K562 (cell line): ENCODE measurements around the gene SERP1. TPM values are rescaled to one million over a fixed set of nuclear protein-coding genes. Genes with fewer than 3 reads are reported as not detected.

ENCODE experiments used
- ATAC-seq: fragments of 200-7000 bp; cut with Tn5 transposase; 3 replicates; pipeline ENCODE4 v1.9.1; 2020; ENCODE audit warnings: moderate library complexity
- BruUV-seq: library from RNA; stranded (reverse); fragments of 400-500 nt; replicated peaks from 2 replicates; lab custom pipeline; 2021; lab: Mats Ljungman, UMichigan
- CTCF ChIA-PET: fragments of 300-600 bp; formaldehyde crosslinking; extraction: SDS; loops from one replicate; lab custom pipeline; 2021; ENCODE audit warnings: low intra/inter-chr PET ratio; lab: Yijun Ruan, JAX
- POLR2A ChIA-PET: fragments of 300-600, 350-650 bp; sonication (Branson Sonifier 250); formaldehyde crosslinking; extraction: SDS; loops from one replicate; lab custom pipeline; 2021; ENCODE audit warnings: antibody characterized with exemption, inconsistent platforms; lab: Yijun Ruan, JAX
- DNase-seq, 4 experiments: peaks; one replicate each; pipeline versions ENCODE4 v3.0.0 to v3.0.0-alpha.2; 2011 to 2018; ENCODE audit warnings: low spot score in 3 of 4, mixed read lengths in 3 of 4; ENCODE audit errors: extremely low read depth in 1 of 4
- FAIRE-seq: peaks from 2 replicates; lab custom pipeline; 2011; peaks lifted over from hg19 to GRCh38; lab: Jason Lieb, UNC
- H2AFZ ChIP-seq: 2 replicates; pipeline ENCODE4 v1.6.0; 2011; ENCODE audit warnings: low read depth, low read length, control low read depth, inconsistent platforms
- H3K27ac ChIP-seq: fragments of 200-600 bp; 3 replicates; pipeline ENCODE4 v1.8.0; 2011; ENCODE audit warnings: low read depth, mild to moderate bottlenecking, control low read depth, inconsistent platforms, low read length, moderate library complexity, mixed read lengths; ENCODE audit errors: extremely low read depth
- H3K27me3 ChIP-seq, 2 experiments: fragments of 300-600 bp in 1 of 2; 2 replicates in 1 of 2; 3 replicates in 1 of 2; pipeline versions ENCODE4 v1.6.0 to v1.8.0; 2011; ENCODE audit warnings: inconsistent platforms in 2 of 2, low read length in 2 of 2, mild to moderate bottlenecking in 1 of 2, mixed read lengths in 1 of 2, moderate library complexity in 1 of 2; ENCODE audit not compliant: control insufficient read depth in 2 of 2, insufficient read depth in 2 of 2
- H3K36me3 ChIP-seq: fragments of 300-600 bp; 3 replicates; pipeline ENCODE4 v1.8.0; 2011; ENCODE audit warnings: mild to moderate bottlenecking, low read length, inconsistent platforms; ENCODE audit not compliant: control insufficient read depth, insufficient read depth
- H3K4me1 ChIP-seq, 2 experiments: fragments of 200-600 bp in 1 of 2; replicated peaks in 1 of 2; 2 replicates in 1 of 2; 3 replicates in 1 of 2; pipeline versions ENCODE4 v1.5.1 to v1.8.0; 2011; ENCODE audit warnings: inconsistent platforms in 2 of 2, low read length in 2 of 2, mild to moderate bottlenecking in 1 of 2, mixed read lengths in 1 of 2, moderate library complexity in 1 of 2; ENCODE audit not compliant: control insufficient read depth in 2 of 2, insufficient read depth in 2 of 2
- H3K4me2 ChIP-seq: 2 replicates; pipeline ENCODE4 v1.6.1; 2011; ENCODE audit warnings: low read length, control low read depth, inconsistent platforms, mixed read lengths; ENCODE audit not compliant: insufficient read depth
- H3K4me3 ChIP-seq: fragments of 200-600 bp; sonication (generic), shearing (Covaris generic); 2 replicates; pipeline ENCODE4 v1.5.1; 2016; ENCODE audit warnings: control low read depth, inconsistent platforms
- H3K79me2 ChIP-seq: fragments of 200-600 bp; 3 replicates; pipeline ENCODE4 v1.8.0; 2011; ENCODE audit warnings: low read length, inconsistent platforms; ENCODE audit not compliant: control insufficient read depth, insufficient read depth
- H3K9ac ChIP-seq, 2 experiments: 2 replicates each; pipeline versions ENCODE4 v1.6.0 to v1.6.1; 2011; ENCODE audit warnings: low read depth in 2 of 2, low read length in 2 of 2, control low read depth in 1 of 2, inconsistent platforms in 1 of 2, mild to moderate bottlenecking in 1 of 2, mixed read lengths in 1 of 2; ENCODE audit not compliant: insufficient read depth in 1 of 2
- H3K9me1 ChIP-seq: one replicate; pipeline ENCODE4 v1.6.0; 2011; ENCODE audit warnings: inconsistent platforms, mild to moderate bottlenecking, low read length, moderate library complexity; ENCODE audit not compliant: control insufficient read depth, insufficient read depth
- H3K9me3 ChIP-seq: replicated peaks from 2 replicates; pipeline ENCODE4 v1.5.1; 2011; ENCODE audit warnings: low read depth, low read length, inconsistent platforms; ENCODE audit not compliant: control insufficient read depth, insufficient read depth
- H4K20me1 ChIP-seq: replicated peaks from 2 replicates; pipeline ENCODE4 v1.6.1; 2011; ENCODE audit warnings: low read length, inconsistent platforms, mixed read lengths; ENCODE audit not compliant: control insufficient read depth, insufficient read depth
- C11orf30 ChIP-seq: fragments of 450-650 bp; IDR thresholded peaks from 2 replicates; pipeline ENCODE4 v1.6.1; 2016; ENCODE audit warnings: low read depth, mild to moderate bottlenecking
- MAFF ChIP-seq: IDR thresholded peaks from 2 replicates; pipeline ENCODE4 v1.6.1; 2012; ENCODE audit warnings: low read length, improper control_type of control experiment
- MAFG ChIP-seq: fragments of 450-650 bp; conservative IDR thresholded peaks from 2 replicates; pipeline ENCODE4 v1.6.1; 2016; ENCODE audit warnings: missing genetic modification characterization, missing compliant biosample characterization
- MAFK ChIP-seq: IDR thresholded peaks from 2 replicates; pipeline ENCODE4 v1.6.1; 2011; ENCODE audit warnings: low read length, improper control_type of control experiment
- NFE2 ChIP-seq: IDR thresholded peaks from 2 replicates; pipeline ENCODE4 v1.6.1; 2014; ENCODE audit warnings: antibody characterized with exemption, low read depth
- NFE2L1 ChIP-seq: fragments of 450-650 bp; IDR thresholded peaks from 2 replicates; pipeline ENCODE4 v1.6.1; 2016; ENCODE audit warnings: missing genetic modification characterization, low read depth, mild to moderate bottlenecking, missing compliant biosample characterization, moderate library complexity, borderline replicate concordance
- SP1 ChIP-seq: sonication (generic); formaldehyde crosslinking; IDR thresholded peaks from 2 replicates; pipeline ENCODE4 v1.8.1; 2022; ENCODE audit warnings: mild to moderate bottlenecking, missing genetic modification reagents
- TRIM24 ChIP-seq, 2 experiments: fragments of 450-650 bp; IDR thresholded peaks; 2 replicates each; pipeline ENCODE4 v1.6.1; 2016
- ZNF316 ChIP-seq: fragments of 450-650 bp; IDR thresholded peaks from 2 replicates; pipeline ENCODE4 v1.6.1; 2016
- WGBS: fragments of 100-300 bp; shearing (Covaris generic); methylation state at CpG from one replicate; pipeline ENCODE4 v1.1.6; 2016; ENCODE audit warnings: low coverage, mixed read lengths; ENCODE audit not compliant: insufficient coverage; ENCODE audit errors: missing lambda C conversion rate; 5-methylcytosine and 5-hydroxymethylcytosine counted together
- in situ Hi-C: fragments of 300-500 bp; cut with MboI; formaldehyde crosslinking; loops from 4 replicates; pipeline ENCODE4 v1.15.0; 2018; ENCODE audit warnings: inconsistent platforms, mixed read lengths
- intact Hi-C: fragments of 100-400 bp; cut with micrococcal nuclease; formaldehyde crosslinking; loops from 2 replicates; pipeline ENCODE4 v1.14.2; 2022
- polyA plus RNA-seq, 8 experiments: library from polyadenylated mRNA; depleted of rRNA in 4 of 8; stranded (reverse) in 5 of 8; unstranded in 3 of 8; fragments of >200 nt; fragmentation: Nextera tagmentation in 2 of 8; fragmentation: Illumina TruSeq in 1 of 8; extraction: Ambion mirVana in 2 of 8; extraction: Trizol in 1 of 8; gene quantifications; 2 replicates each; pipeline versions ENCODE4 v1.2.1 to v1.2.3, GENCODE V29; 2011 to 2014; ENCODE audit warnings: inconsistent platforms in 1 of 8, missing spikeins in 1 of 8
- total RNA-seq, 7 experiments: library from RNA; depleted of rRNA in 6 of 7; stranded (reverse); fragments of >200 nt in 6 of 7; fragmentation: Illumina TruSeq in 2 of 7; extraction: Trizol in 2 of 7; gene quantifications; 2 replicates each; pipeline versions ENCODE4 v1.2.1 to v1.2.3, GENCODE V29; 2011 to 2021; ENCODE audit warnings: low replicate concordance in 1 of 7
- TF ChIP-seq, protein P1 (sequence below): fragments of 450-650 bp; IDR thresholded peaks from 2 replicates; pipeline ENCODE4 v1.7.1; 2018; ENCODE audit warnings: mild to moderate bottlenecking, low read depth; ENCODE audit not compliant: partially characterized antibody

SERP1 gene
- total and polyA plus RNA-seq, 9 of the 15 experiments (the other 6 are each of a cell fraction or from before 2014, with no cell fraction given): 38.6 to 443 (median 121) TPM

DNA sequence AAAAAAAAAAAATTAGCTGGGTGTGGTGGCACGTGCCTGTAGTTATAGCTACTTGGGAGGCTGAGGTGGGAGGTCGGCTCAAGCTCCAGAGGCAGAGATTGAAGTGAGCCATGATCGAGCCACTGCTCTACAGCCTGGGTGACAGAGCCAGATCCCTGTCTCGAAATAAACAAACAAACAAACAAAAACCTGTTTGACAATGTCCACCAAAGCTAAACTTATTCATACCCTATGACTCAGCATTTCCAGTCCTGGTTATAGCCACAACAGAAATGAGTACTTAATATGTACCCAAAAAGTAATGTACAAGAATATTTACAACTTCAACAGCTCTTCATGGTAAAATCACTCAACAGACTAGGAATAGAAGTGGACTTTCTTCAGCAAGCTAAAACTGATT, 31.1 kb downstream of the SERP1 start:
- peaks cover 0 to under 1% of the 10 kb centered on the region in 2 experiments; a peak in 1 of 5 replicates for H3K4me1 ChIP-seq
- H3K9me1 ChIP-seq: no peaks in the 10 kb centered on the region
- no peak overlapping the region for H3K27ac ChIP-seq
- no peak overlapping the region for H2AFZ ChIP-seq
- H3K27me3 ChIP-seq: no peaks in the 10 kb centered on the region
- ChIA-PET POLR2A (interaction anchor here (1.8 kb wide), 1 partner anchor 14 kb away, joined by 4 read pairs; no protein-coding TSS in a partner anchor), CTCF (no interaction called here)
- no TSS peak for BruUV-seq
- ATAC-seq (no peak), FAIRE-seq (no peak)
- WGBS: 52% methylated on average over 3 of the region's 4 CpGs
- no peaks in the 10 kb centered on the region for H3K36me3 ChIP-seq
- intact Hi-C loops: no loop called here
- H3K4me2 ChIP-seq: no peak overlapping the region
- TF ChIP-seq MAFK (peak; percentile 48; the same call in 1 of the 2 replicates), MAFG (peak; percentile 75), SP1 (CRISPR knock-in tag) (no peak), ZNF316 (peak; percentile 84), C11orf30 (peak; percentile 64), NFE2 (peak; percentile 66), MAFF (peak; percentile 67), NFE2L1 (tag) (peak; percentile 53; the same call in 1 of the 2 replicates), TRIM24 (IDR thresholded peaks at IDR 0.05) (0 out of 4 replicates have a peak, but pooled peaks of 1 of the 2 experiments have one; percentile 7)
- TF ChIP-seq, protein P1, sequence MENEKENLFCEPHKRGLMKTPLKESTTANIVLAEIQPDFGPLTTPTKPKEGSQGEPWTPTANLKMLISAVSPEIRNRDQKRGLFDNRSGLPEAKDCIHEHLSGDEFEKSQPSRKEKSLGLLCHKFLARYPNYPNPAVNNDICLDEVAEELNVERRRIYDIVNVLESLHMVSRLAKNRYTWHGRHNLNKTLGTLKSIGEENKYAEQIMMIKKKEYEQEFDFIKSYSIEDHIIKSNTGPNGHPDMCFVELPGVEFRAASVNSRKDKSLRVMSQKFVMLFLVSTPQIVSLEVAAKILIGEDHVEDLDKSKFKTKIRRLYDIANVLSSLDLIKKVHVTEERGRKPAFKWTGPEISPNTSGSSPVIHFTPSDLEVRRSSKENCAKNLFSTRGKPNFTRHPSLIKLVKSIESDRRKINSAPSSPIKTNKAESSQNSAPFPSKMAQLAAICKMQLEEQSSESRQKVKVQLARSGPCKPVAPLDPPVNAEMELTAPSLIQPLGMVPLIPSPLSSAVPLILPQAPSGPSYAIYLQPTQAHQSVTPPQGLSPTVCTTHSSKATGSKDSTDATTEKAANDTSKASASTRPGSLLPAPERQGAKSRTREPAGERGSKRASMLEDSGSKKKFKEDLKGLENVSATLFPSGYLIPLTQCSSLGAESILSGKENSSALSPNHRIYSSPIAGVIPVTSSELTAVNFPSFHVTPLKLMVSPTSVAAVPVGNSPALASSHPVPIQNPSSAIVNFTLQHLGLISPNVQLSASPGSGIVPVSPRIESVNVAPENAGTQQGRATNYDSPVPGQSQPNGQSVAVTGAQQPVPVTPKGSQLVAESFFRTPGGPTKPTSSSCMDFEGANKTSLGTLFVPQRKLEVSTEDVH: no peak
- TF ChIP-seq, all 486 proteins: peak for 8
- Histone ChIP-seq H3K9ac (no peak overlapping the region), H4K20me1 (no peaks in the 10 kb centered on the region), H3K9me3 (peaks cover 3% of the 10 kb centered on the region; the same call in 1 of the 2 replicates), H3K79me2 (no peaks in the 10 kb centered on the region), H3K4me3 (no peak overlapping the region)
- in situ Hi-C loops: loop anchor here (25.0 kb wide), 2 partner anchors 553 to 622 kb away; partner anchors contain the start of gene PFN2
- no peak for DNase-seq
